Liver (tissue), 9 donors: Measurements from ENCODE around the gene SPECC1. TPM values are rescaled to one million over a fixed set of nuclear protein-coding genes. Genes with fewer than 3 reads are reported as not detected.

ENCODE experiments used
- DNase-seq: peaks from one replicate; pipeline ENCODE4 v3.0.0-alpha.2; 2017; ENCODE audit warnings: low spot score
- H3K27ac ChIP-seq, 2 donors: one replicate each; pipeline ENCODE4 v1.7.0; 2013; ENCODE audit warnings: inconsistent platforms in 2 of 2, low read length in 2 of 2, control low read depth in 1 of 2, low read depth in 1 of 2, mild to moderate bottlenecking in 1 of 2
- H3K27me3 ChIP-seq, 4 donors: one replicate each; pipeline versions ENCODE4 v1.6.1 to v1.7.0; 2013; ENCODE audit warnings: low read length in 3 of 4, inconsistent platforms in 1 of 4, mild to moderate bottlenecking in 1 of 4, moderate library complexity in 1 of 4; ENCODE audit not compliant: control insufficient read depth in 4 of 4, insufficient read depth in 4 of 4
- H3K36me3 ChIP-seq, 4 donors: one replicate each; pipeline versions ENCODE4 v1.6.1 to v1.7.0; 2013; ENCODE audit warnings: low read length in 3 of 4, mild to moderate bottlenecking in 3 of 4, low read depth in 1 of 4, moderate library complexity in 1 of 4; ENCODE audit not compliant: control insufficient read depth in 4 of 4, insufficient read depth in 3 of 4
- H3K4me1 ChIP-seq, 4 donors: one replicate each; pipeline versions ENCODE4 v1.6.1 to v1.7.0; 2013; ENCODE audit warnings: low read length in 3 of 4, mild to moderate bottlenecking in 3 of 4, moderate library complexity in 1 of 4; ENCODE audit not compliant: control insufficient read depth in 4 of 4, insufficient read depth in 4 of 4
- H3K4me3 ChIP-seq, 3 donors: one replicate each; pipeline versions ENCODE4 v1.6.1 to v1.7.0; 2013; ENCODE audit warnings: low read length in 3 of 3, control low read depth in 1 of 3, low read depth in 1 of 3, mild to moderate bottlenecking in 1 of 3
- H3K9ac ChIP-seq, 2 donors: one replicate each; pipeline ENCODE4 v1.7.0; 2013; ENCODE audit warnings: low read length in 2 of 2, mild to moderate bottlenecking in 2 of 2, moderate library complexity in 2 of 2, control low read depth in 1 of 2, low read depth in 1 of 2
- H3K9me3 ChIP-seq, 4 donors: one replicate each; pipeline versions ENCODE4 v1.6.1 to v1.7.0; 2013; ENCODE audit warnings: low read length in 3 of 4; ENCODE audit not compliant: control insufficient read depth in 4 of 4
- EGR1 ChIP-seq, 2 donors: IDR thresholded peaks; 2 replicates each; pipeline ENCODE4 v1.6.1; 2016 to 2018; ENCODE audit warnings: antibody characterized with exemption in 2 of 2, low read depth in 2 of 2
- FOXA1 ChIP-seq: IDR thresholded peaks from 2 replicates; pipeline ENCODE4 v1.6.1; 2016; ENCODE audit warnings: antibody characterized with exemption
- FOXA2 ChIP-seq: IDR thresholded peaks from 2 replicates; pipeline ENCODE4 v1.6.1; 2016; ENCODE audit warnings: antibody characterized with exemption
- GABPA ChIP-seq, 2 donors: IDR thresholded peaks in 1 of 2; conservative IDR thresholded peaks in 1 of 2; 2 replicates each; pipeline ENCODE4 v1.6.1; 2016; ENCODE audit warnings: antibody characterized with exemption in 2 of 2, mild to moderate bottlenecking in 1 of 2, moderate library complexity in 1 of 2
- HNF4A ChIP-seq, 2 donors: conservative IDR thresholded peaks; 2 replicates each; pipeline ENCODE4 v1.6.1; 2016; ENCODE audit warnings: antibody characterized with exemption in 2 of 2, mild to moderate bottlenecking in 2 of 2
- HNF4G ChIP-seq: IDR thresholded peaks from 2 replicates; pipeline ENCODE4 v1.6.1; 2016; ENCODE audit warnings: antibody characterized with exemption
- JUND ChIP-seq, 2 donors: IDR thresholded peaks; 2 replicates each; pipeline ENCODE4 v1.6.1; 2016; ENCODE audit warnings: antibody characterized with exemption in 2 of 2
- NR2F2 ChIP-seq: IDR thresholded peaks from 2 replicates; pipeline ENCODE4 v1.6.1; 2016; ENCODE audit warnings: antibody characterized with exemption
- RAD21 ChIP-seq, 2 donors: IDR thresholded peaks; 2 replicates each; pipeline ENCODE4 v1.6.1; 2016; ENCODE audit warnings: antibody characterized with exemption in 2 of 2, mild to moderate bottlenecking in 2 of 2
- RXRA ChIP-seq, 2 donors: IDR thresholded peaks; 2 replicates each; pipeline ENCODE4 v1.6.1; 2017 to 2018; ENCODE audit warnings: antibody characterized with exemption in 2 of 2, mild to moderate bottlenecking in 1 of 2
- SP1 ChIP-seq: IDR thresholded peaks from 2 replicates; pipeline ENCODE4 v1.6.1; 2018; ENCODE audit warnings: antibody characterized with exemption, mild to moderate bottlenecking
- TAF1 ChIP-seq: conservative IDR thresholded peaks from 2 replicates; pipeline ENCODE4 v1.6.1; 2016; ENCODE audit warnings: antibody characterized with exemption, mild to moderate bottlenecking
- YY1 ChIP-seq: IDR thresholded peaks from 2 replicates; pipeline ENCODE4 v1.6.1; 2016; ENCODE audit warnings: antibody characterized with exemption, mild to moderate bottlenecking
- WGBS: extraction: QIAGEN DNeasy Blood & Tissue Kit; methylation state at CpG from one replicate; pipeline ENCODE4 v1.1.7; 2013; 5-methylcytosine and 5-hydroxymethylcytosine counted together
- polyA plus RNA-seq, 2 donors: library from polyadenylated mRNA; stranded (reverse) in 1 of 2; unstranded in 1 of 2; fragments of 200-250 nt in 1 of 2; fragments of >200 nt in 1 of 2; fragmentation: Nextera tagmentation in 1 of 2; extraction: Ambion mirVana in 1 of 2; gene quantifications; one replicate each; pipeline versions ENCODE4 v1.2.1 to v1.2.3, GENCODE V29; 2013 to 2015
- total RNA-seq, 2 donors: library from RNA; depleted of rRNA; stranded (reverse); fragments of >200 nt; gene quantifications; one replicate each; pipeline ENCODE4 v1.2.3, GENCODE V29; 2014
- TF ChIP-seq, protein P1 (sequence below): fragments of 150-350 bp; IDR thresholded peaks from 2 replicates; pipeline ENCODE4 v1.5.1; 2017; ENCODE audit warnings: improper control_type of control experiment, low read depth, low read length; ENCODE audit not compliant: missing input control
- TF ChIP-seq, protein P2 (sequence below): IDR thresholded peaks from 2 replicates; pipeline ENCODE4 v1.6.1; 2016; ENCODE audit warnings: antibody characterized with exemption, mild to moderate bottlenecking
- TF ChIP-seq, protein P3 (sequence below): IDR thresholded peaks from 2 replicates; pipeline ENCODE4 v1.6.1; 2016; ENCODE audit warnings: antibody characterized with exemption
- TF ChIP-seq, protein P4 (sequence below): IDR thresholded peaks from 2 replicates; pipeline ENCODE4 v1.6.1; 2016; ENCODE audit warnings: antibody characterized with exemption
- donor health status: healthy.
- donor health status: healthy.
- donor health status: healthy.
- donor health status: healthy.
- donor health status: healthy.

SPECC1 gene
- total and polyA plus RNA-seq, 4 donors: 0.36 to 70.3 (median 1.8) TPM

DNA sequence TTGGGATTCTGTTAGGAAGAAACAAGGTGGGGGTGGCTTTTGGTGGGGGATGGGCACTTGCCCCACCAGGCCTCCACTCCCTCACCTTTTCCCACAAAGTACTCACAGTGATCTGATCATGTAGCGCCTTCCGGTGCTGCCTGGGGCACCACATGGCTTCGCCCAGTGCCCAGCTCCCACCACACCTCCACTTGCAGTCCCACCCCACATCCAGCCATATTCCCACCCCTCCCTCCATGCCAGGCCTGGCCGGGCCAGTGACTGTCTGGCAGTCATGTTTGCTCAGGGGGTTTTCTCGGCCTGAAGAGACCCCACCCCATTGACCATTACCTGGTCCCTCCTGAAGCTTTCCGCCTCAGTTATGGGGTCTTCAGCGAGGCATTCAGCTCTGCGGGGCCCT, 201.5 kb downstream of the SPECC1 start:
- Histone ChIP-seq H3K9me3 (no peaks in the 10 kb centered on the region), H3K4me1 (no peaks in the 10 kb centered on the region), H3K4me3 (no peak overlapping the region), H3K27ac (no peak overlapping the region), H3K9ac (no peak overlapping the region), H3K27me3 (no peaks in the 10 kb centered on the region), H3K36me3 (no peaks in the 10 kb centered on the region)
- 94% methylated on average over 8 of the region's 8 CpGs for whole genome bisulfite sequencing
- TF ChIP-seq TAF1: no peak
- DNase-seq: no peak

DNA sequence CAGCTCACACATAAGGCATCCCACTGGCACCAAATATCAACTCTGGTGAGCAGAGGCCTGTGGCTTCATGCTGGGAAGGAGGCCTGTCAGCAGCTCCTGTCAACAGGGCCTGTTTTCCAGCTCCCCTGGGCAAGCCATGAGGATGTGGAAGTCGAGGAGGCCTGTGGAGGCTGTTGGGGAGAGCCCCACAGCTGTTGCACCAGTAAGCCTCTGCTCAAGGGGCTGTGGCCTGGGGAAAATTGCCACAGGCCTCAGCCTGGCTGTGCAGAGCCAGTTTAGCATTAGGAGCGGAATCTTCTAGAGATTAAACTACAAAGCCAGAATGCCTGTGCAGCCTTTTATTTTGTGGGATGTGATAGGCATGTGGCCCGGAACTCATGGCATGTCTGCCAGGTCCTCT, 202.1 kb downstream of the SPECC1 start:
- 94% methylated on average over 3 of the region's 3 CpGs for WGBS

More for the DNA sequence above, 202.1 kb downstream of the SPECC1 start:
- no peaks in the 10 kb centered on the region for H3K9me3 ChIP-seq
- H3K27me3 ChIP-seq: no peaks in the 10 kb centered on the region
- H3K4me3 ChIP-seq: no peak overlapping the region
- TF ChIP-seq FOXA1: no peak
- TF ChIP-seq, protein P1, sequence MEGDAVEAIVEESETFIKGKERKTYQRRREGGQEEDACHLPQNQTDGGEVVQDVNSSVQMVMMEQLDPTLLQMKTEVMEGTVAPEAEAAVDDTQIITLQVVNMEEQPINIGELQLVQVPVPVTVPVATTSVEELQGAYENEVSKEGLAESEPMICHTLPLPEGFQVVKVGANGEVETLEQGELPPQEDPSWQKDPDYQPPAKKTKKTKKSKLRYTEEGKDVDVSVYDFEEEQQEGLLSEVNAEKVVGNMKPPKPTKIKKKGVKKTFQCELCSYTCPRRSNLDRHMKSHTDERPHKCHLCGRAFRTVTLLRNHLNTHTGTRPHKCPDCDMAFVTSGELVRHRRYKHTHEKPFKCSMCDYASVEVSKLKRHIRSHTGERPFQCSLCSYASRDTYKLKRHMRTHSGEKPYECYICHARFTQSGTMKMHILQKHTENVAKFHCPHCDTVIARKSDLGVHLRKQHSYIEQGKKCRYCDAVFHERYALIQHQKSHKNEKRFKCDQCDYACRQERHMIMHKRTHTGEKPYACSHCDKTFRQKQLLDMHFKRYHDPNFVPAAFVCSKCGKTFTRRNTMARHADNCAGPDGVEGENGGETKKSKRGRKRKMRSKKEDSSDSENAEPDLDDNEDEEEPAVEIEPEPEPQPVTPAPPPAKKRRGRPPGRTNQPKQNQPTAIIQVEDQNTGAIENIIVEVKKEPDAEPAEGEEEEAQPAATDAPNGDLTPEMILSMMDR: no peak
- TF ChIP-seq, protein P2, sequence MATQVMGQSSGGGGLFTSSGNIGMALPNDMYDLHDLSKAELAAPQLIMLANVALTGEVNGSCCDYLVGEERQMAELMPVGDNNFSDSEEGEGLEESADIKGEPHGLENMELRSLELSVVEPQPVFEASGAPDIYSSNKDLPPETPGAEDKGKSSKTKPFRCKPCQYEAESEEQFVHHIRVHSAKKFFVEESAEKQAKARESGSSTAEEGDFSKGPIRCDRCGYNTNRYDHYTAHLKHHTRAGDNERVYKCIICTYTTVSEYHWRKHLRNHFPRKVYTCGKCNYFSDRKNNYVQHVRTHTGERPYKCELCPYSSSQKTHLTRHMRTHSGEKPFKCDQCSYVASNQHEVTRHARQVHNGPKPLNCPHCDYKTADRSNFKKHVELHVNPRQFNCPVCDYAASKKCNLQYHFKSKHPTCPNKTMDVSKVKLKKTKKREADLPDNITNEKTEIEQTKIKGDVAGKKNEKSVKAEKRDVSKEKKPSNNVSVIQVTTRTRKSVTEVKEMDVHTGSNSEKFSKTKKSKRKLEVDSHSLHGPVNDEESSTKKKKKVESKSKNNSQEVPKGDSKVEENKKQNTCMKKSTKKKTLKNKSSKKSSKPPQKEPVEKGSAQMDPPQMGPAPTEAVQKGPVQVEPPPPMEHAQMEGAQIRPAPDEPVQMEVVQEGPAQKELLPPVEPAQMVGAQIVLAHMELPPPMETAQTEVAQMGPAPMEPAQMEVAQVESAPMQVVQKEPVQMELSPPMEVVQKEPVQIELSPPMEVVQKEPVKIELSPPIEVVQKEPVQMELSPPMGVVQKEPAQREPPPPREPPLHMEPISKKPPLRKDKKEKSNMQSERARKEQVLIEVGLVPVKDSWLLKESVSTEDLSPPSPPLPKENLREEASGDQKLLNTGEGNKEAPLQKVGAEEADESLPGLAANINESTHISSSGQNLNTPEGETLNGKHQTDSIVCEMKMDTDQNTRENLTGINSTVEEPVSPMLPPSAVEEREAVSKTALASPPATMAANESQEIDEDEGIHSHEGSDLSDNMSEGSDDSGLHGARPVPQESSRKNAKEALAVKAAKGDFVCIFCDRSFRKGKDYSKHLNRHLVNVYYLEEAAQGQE: no peak
- TF ChIP-seq, protein P3, sequence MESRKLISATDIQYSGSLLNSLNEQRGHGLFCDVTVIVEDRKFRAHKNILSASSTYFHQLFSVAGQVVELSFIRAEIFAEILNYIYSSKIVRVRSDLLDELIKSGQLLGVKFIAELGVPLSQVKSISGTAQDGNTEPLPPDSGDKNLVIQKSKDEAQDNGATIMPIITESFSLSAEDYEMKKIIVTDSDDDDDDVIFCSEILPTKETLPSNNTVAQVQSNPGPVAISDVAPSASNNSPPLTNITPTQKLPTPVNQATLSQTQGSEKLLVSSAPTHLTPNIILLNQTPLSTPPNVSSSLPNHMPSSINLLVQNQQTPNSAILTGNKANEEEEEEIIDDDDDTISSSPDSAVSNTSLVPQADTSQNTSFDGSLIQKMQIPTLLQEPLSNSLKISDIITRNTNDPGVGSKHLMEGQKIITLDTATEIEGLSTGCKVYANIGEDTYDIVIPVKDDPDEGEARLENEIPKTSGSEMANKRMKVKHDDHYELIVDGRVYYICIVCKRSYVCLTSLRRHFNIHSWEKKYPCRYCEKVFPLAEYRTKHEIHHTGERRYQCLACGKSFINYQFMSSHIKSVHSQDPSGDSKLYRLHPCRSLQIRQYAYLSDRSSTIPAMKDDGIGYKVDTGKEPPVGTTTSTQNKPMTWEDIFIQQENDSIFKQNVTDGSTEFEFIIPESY: no peak
- TF ChIP-seq RXRA (IDR thresholded peaks at IDR 0.05): no peak
- TF ChIP-seq HNF4G: no peak
- TF ChIP-seq YY1: no peak
- TF ChIP-seq JUND (IDR thresholded peaks at IDR 0.05): no peak
- TF ChIP-seq TAF1: no peak
- TF ChIP-seq NR2F2: no peak
- no peak for TF ChIP-seq GABPA (IDR thresholded peaks at IDR 0.05 in 1 of 2, conservative IDR thresholded peaks at IDR 0.05 in 1 of 2)
- no peak for TF ChIP-seq FOXA2
- TF ChIP-seq, protein P4, sequence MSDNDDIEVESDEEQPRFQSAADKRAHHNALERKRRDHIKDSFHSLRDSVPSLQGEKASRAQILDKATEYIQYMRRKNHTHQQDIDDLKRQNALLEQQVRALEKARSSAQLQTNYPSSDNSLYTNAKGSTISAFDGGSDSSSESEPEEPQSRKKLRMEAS: no peak
- TF ChIP-seq SP1: no peak
- TF ChIP-seq EGR1 (IDR thresholded peaks at IDR 0.05; ENCODE audit: low read depth in 2 of 2): no peak
- TF ChIP-seq HNF4A (conservative IDR thresholded peaks at IDR 0.05): no peak
- no peak for TF ChIP-seq RAD21 (IDR thresholded peaks at IDR 0.05)
- H3K36me3 ChIP-seq: no peaks in the 10 kb centered on the region
- no peaks in the 10 kb centered on the region for H3K4me1 ChIP-seq
- DNase-seq: no peak
- H3K9ac ChIP-seq: no peak overlapping the region
- H3K27ac ChIP-seq: no peak overlapping the region
